ENCODE measurements around the gene GATAD2B. TPM values are rescaled to one million over a fixed set of nuclear protein-coding genes. Genes with fewer than 3 reads are reported as not detected.

GATAD2B gene
- polyA plus RNA-seq, 3 donors = 1.1 to 11.0 (median 2.0) TPM

- H3K4me2 ChIP-seq (replicated peaks; ENCODE audit: extremely low read depth, low read length, poor library complexity, severe bottlenecking) = no peak overlapping the region
- H3K9me3 ChIP-seq (replicated peaks in 1 of 2; ENCODE audit: control insufficient read depth in 1 of 2, insufficient read depth in 1 of 2, low read length in 2 of 2) = no peaks in the 10 kb centered on the region
- H3K4me3 ChIP-seq (replicated peaks in 1 of 3; ENCODE audit: low read depth in 2 of 3, low read length in 3 of 3) = peak overlapping the region in 1 of 3 experiments; percentile 91
- no peak overlapping the region for H3K27ac Mint-ChIP-seq
- H3K9me3 Mint-ChIP-seq = no peaks in the 10 kb centered on the region
- no peak overlapping the region for H3K27ac ChIP-seq (ENCODE audit: low read depth in 1 of 2, low read length in 2 of 2)
- peaks cover 31 to 44% of the 10 kb centered on the region in 2 donors for H3K4me1 ChIP-seq (ENCODE audit: control insufficient read depth in 1 of 2, insufficient read depth in 2 of 2, low read length in 2 of 2)
- no peak overlapping the region for H3K4me3 Mint-ChIP-seq
- no peak overlapping the region for H2AFZ ChIP-seq (ENCODE audit: insufficient read depth, low read depth, low read length, poor library complexity, severe bottlenecking)
- H3K36me3 ChIP-seq (replicated peaks in 1 of 2; ENCODE audit: control insufficient read depth in 1 of 2, insufficient read depth in 2 of 2, low read length in 2 of 2) = peaks cover 5 to 11% of the 10 kb centered on the region in 2 donors
- no peak overlapping the region for H3K9ac ChIP-seq (ENCODE audit: insufficient read depth, low read length, poor library complexity, severe bottlenecking)
- H3K4me1 Mint-ChIP-seq = peaks cover 56% of the 10 kb centered on the region
- H3K27me3 Mint-ChIP-seq (ENCODE audit: low read depth in 3 of 3) = peaks cover 2 to 4% (median 2%) of the 10 kb centered on the region in 3 donors
- no peak for TF ChIP-seq CTCF (IDR thresholded peaks at IDR 0.05)
- no peaks in the 10 kb centered on the region for H3K27me3 ChIP-seq (ENCODE audit: control insufficient read depth in 2 of 2, insufficient read depth in 2 of 2, low read length in 2 of 2)
- intact Hi-C loops (cut with micrococcal nuclease) = no loop called here
- H3K36me3 Mint-ChIP-seq = peaks cover 7 to 9% of the 10 kb centered on the region in 2 donors
- DNase-seq = no peak
- H3K79me2 ChIP-seq (ENCODE audit: insufficient read depth, low read length) = peaks cover 34% of the 10 kb centered on the region
- 96% methylated on average over 2 of the region's 2 CpGs for WGBS (ENCODE audit: insufficient coverage)
- no peaks in the 10 kb centered on the region for H4K20me1 ChIP-seq (ENCODE audit: insufficient read depth, low read length)
Measured at GRCh38 chr1:153968972-153969371, 46.2 kb upstream of the GATAD2B start.

- peak overlapping the region; percentile 92 for H3K4me2 ChIP-seq (replicated peaks; ENCODE audit: extremely low read depth, low read length, poor library complexity, severe bottlenecking)
- H3K27ac Mint-ChIP-seq = peak overlapping the region in 2 of 7 donors; percentile 91 to 97
- peaks cover 58% of the 10 kb centered on the region for H3K4me1 Mint-ChIP-seq
- peaks cover 2 to 4% of the 10 kb centered on the region in 2 donors for H3K36me3 Mint-ChIP-seq
- intact Hi-C loops (cut with micrococcal nuclease) = no loop called here
- 11% methylated on average over 8 of the region's 13 CpGs for WGBS (ENCODE audit: insufficient coverage)
- no peaks in the 10 kb centered on the region for H3K9me3 Mint-ChIP-seq
- TF ChIP-seq CTCF (IDR thresholded peaks at IDR 0.05) = no peak
- H3K79me2 ChIP-seq (ENCODE audit: insufficient read depth, low read length) = peaks cover 40% of the 10 kb centered on the region
- H3K9me3 ChIP-seq (replicated peaks in 1 of 2; ENCODE audit: control insufficient read depth in 1 of 2, insufficient read depth in 1 of 2, low read length in 2 of 2) = no peaks in the 10 kb centered on the region
- H4K20me1 ChIP-seq (ENCODE audit: insufficient read depth, low read length) = no peaks in the 10 kb centered on the region
- peak overlapping the region in 1 of 2 donors; percentile 86 for H3K27ac ChIP-seq (ENCODE audit: low read depth in 1 of 2, low read length in 2 of 2)
- H3K4me1 ChIP-seq (ENCODE audit: control insufficient read depth in 1 of 2, insufficient read depth in 2 of 2, low read length in 2 of 2) = peaks cover 35 to 49% of the 10 kb centered on the region in 2 donors
- H3K27me3 ChIP-seq (ENCODE audit: control insufficient read depth in 2 of 2, insufficient read depth in 2 of 2, low read length in 2 of 2) = no peaks in the 10 kb centered on the region
- H3K4me3 ChIP-seq (replicated peaks in 1 of 3; ENCODE audit: low read depth in 2 of 3, low read length in 3 of 3) = peak overlapping the region; percentile 36 to 91 (median 81)
- H3K4me3 Mint-ChIP-seq = peak overlapping the region; percentile 95 to 97
- H3K36me3 ChIP-seq (replicated peaks in 1 of 2; ENCODE audit: control insufficient read depth in 1 of 2, insufficient read depth in 2 of 2, low read length in 2 of 2) = peaks cover 0 to 6% of the 10 kb centered on the region in 2 donors
- peak overlapping the region; percentile 68 for H3K9ac ChIP-seq (ENCODE audit: insufficient read depth, low read length, poor library complexity, severe bottlenecking)
- peak overlapping the region; percentile 96 for H2AFZ ChIP-seq (ENCODE audit: insufficient read depth, low read depth, low read length, poor library complexity, severe bottlenecking)
- no peak for DNase-seq
- H3K27me3 Mint-ChIP-seq (ENCODE audit: low read depth in 3 of 3) = peaks cover 2 to 4% (median 2%) of the 10 kb centered on the region in 3 donors
Measured at GRCh38 chr1:153968408-153968807, 45.6 kb upstream of the GATAD2B start.

All from CD14-positive monocyte (primary cell).